Naive thymus-derived CD4-positive, alpha-beta T cell (primary cell): ENCODE data around the gene DTNB. TPM values are rescaled to one million over a fixed set of nuclear protein-coding genes. Genes with fewer than 3 reads are reported as not detected.

ENCODE experiments used
- ATAC-seq: fragments of 150-1000 bp; cut with Tn5 transposase; 2 replicates; pipeline ENCODE4 v1.10.0; 2021; ENCODE audit warnings: mild to moderate bottlenecking, moderate library complexity
- CTCF ChIA-PET: fragments of 350-600 bp; sonication (Branson Sonifier 250); formaldehyde crosslinking; loops from one replicate; lab custom pipeline; 2021; ENCODE audit warnings: antibody characterized with exemption; lab: Charles Lee
- POLR2A ChIA-PET: fragments of 350-600 bp; sonication (Branson Sonifier 250); formaldehyde crosslinking; loops from one replicate; lab custom pipeline; 2021; ENCODE audit warnings: antibody characterized with exemption, inconsistent platforms; lab: Charles Lee
- DNase-seq, 9 donors: peaks; one replicate each; pipeline versions ENCODE4 v3.0.0 to v3.0.0-alpha.2; 2020 to 2022; ENCODE audit warnings: mixed read lengths in 1 of 9
- H3K27ac ChIP-seq: one replicate; pipeline ENCODE4 v1.7.0; 2013; ENCODE audit warnings: mild to moderate bottlenecking, low read depth, low read length, moderate library complexity
- H3K27me3 ChIP-seq, 2 donors: one replicate each; pipeline ENCODE4 v1.7.0; 2013; ENCODE audit warnings: low read length in 2 of 2, mild to moderate bottlenecking in 2 of 2, moderate library complexity in 2 of 2; ENCODE audit not compliant: control insufficient read depth in 2 of 2, insufficient read depth in 2 of 2
- H3K36me3 ChIP-seq, 3 experiments: 1 replicate in 2 of 3; 2 replicates in 1 of 3; pipeline ENCODE4 v1.7.0; 2013; ENCODE audit warnings: low read length in 3 of 3, mild to moderate bottlenecking in 3 of 3, moderate library complexity in 1 of 3; ENCODE audit not compliant: insufficient read depth in 3 of 3, control insufficient read depth in 2 of 3
- H3K4me1 ChIP-seq, 2 donors: one replicate each; pipeline ENCODE4 v1.7.0; 2013; ENCODE audit warnings: low read length in 2 of 2, mild to moderate bottlenecking in 2 of 2, moderate library complexity in 1 of 2; ENCODE audit not compliant: control insufficient read depth in 2 of 2, insufficient read depth in 2 of 2
- H3K4me3 ChIP-seq: 2 replicates; pipeline ENCODE4 v1.7.0; 2013; ENCODE audit warnings: mild to moderate bottlenecking, low read length
- H3K9me3 ChIP-seq, 3 experiments: 1 replicate in 2 of 3; 2 replicates in 1 of 3; pipeline ENCODE4 v1.7.0; 2013; ENCODE audit warnings: low read length in 3 of 3; ENCODE audit not compliant: control insufficient read depth in 2 of 3
- H3K27ac Mint-ChIP-seq, 9 donors: one replicate each; pipeline ENCODE4 v1.8.0; 2020 to 2022; ENCODE audit warnings: mixed read lengths in 9 of 9, mild to moderate bottlenecking in 8 of 9, moderate library complexity in 5 of 9, inconsistent platforms in 2 of 9
- H3K27me3 Mint-ChIP-seq, 5 donors: one replicate each; pipeline ENCODE4 v1.8.0; 2021 to 2022; ENCODE audit warnings: mixed read lengths in 5 of 5, mild to moderate bottlenecking in 1 of 5
- H3K36me3 Mint-ChIP-seq, 5 donors: one replicate each; pipeline ENCODE4 v1.8.0; 2020 to 2022; ENCODE audit warnings: mixed read lengths in 5 of 5, mild to moderate bottlenecking in 3 of 5, inconsistent platforms in 1 of 5
- H3K4me1 Mint-ChIP-seq, 7 donors: one replicate each; pipeline ENCODE4 v1.8.0; 2020 to 2022; ENCODE audit warnings: mixed read lengths in 7 of 7, mild to moderate bottlenecking in 3 of 7, inconsistent platforms in 1 of 7
- H3K4me3 Mint-ChIP-seq, 10 donors: one replicate each; pipeline ENCODE4 v1.8.0; 2020 to 2022; ENCODE audit warnings: mild to moderate bottlenecking in 10 of 10, mixed read lengths in 10 of 10, moderate library complexity in 6 of 10, inconsistent platforms in 2 of 10
- H3K9me3 Mint-ChIP-seq, 11 donors: one replicate each; pipeline ENCODE4 v1.8.0; 2020 to 2022; ENCODE audit warnings: mixed read lengths in 11 of 11, mild to moderate bottlenecking in 4 of 11, inconsistent platforms in 1 of 11, moderate library complexity in 1 of 11
- intact Hi-C, 2 donors: fragments of 100-400 bp; cut with micrococcal nuclease; formaldehyde crosslinking; loops; one replicate each; pipeline ENCODE4 v1.15.1; 2023
- polyA plus RNA-seq, 2 donors: library from polyadenylated mRNA; unstranded; fragments of 300-500 nt; fragmentation: Illumina TruSeq; gene quantifications; one replicate each; pipeline ENCODE4 v1.2.3, GENCODE V29; 2021
- total RNA-seq, 6 experiments: library from RNA in 5 of 6; stranded (reverse) in 5 of 6; gene quantifications; 1 replicate in 5 of 6; 2 replicates in 1 of 6; pipeline ENCODE4 v1.2.3 and lab custom pipeline; 2021 to 2026

DTNB gene
- total and polyA plus RNA-seq, 7 experiments from 2014 or later = 17.0 to 56.2 (median 33.1) TPM

GRCh38 chr2:25375371-25375988 lies 297.9 kb downstream of the DTNB start:
- POLR2A ChIA-PET = interaction anchor here (0.7 to 3.1 kb wide), 9 partner anchors 14 to 102 kb away, joined by 3 to 35 read pairs (median 3); no protein-coding TSS in a partner anchor
- no peaks in the 10 kb centered on the region for H3K9me3 ChIP-seq
- Mint-ChIP-seq H3K9me3 (peaks cover 0 to 6% (median 0%) of the 10 kb centered on the region in 11 donors), H3K4me3 (peak overlapping the region in 1 of 10 donors; percentile 87), H3K36me3 (peaks cover 0 to 16% (median 0%) of the 10 kb centered on the region in 5 donors), H3K27me3 (no peaks in the 10 kb centered on the region), H3K4me1 (peaks cover 21 to 49% (median 33%) of the 10 kb centered on the region in 7 donors), H3K27ac (peak overlapping the region in 1 of 9 donors; percentile 49)
- no peak overlapping the region for H3K4me3 ChIP-seq
- intact Hi-C loops = loop anchor here (5.0 to 10.0 kb wide), 3 partner anchors 77 to 299 kb away; partner anchors contain the start of gene DTNB (in 1 of the 2)
- H3K27me3 ChIP-seq = no peaks in the 10 kb centered on the region
- CTCF ChIA-PET = interaction anchor here (0.8 to 3.4 kb wide), 17 partner anchors 10 to 209 kb away, joined by 3 to 34 read pairs (median 5); no protein-coding TSS in a partner anchor
- DNase-seq (peak in 1 of 9 donors; percentile 21), ATAC-seq (no peak)
- no peaks in the 10 kb centered on the region for H3K36me3 ChIP-seq
- H3K27ac ChIP-seq = no peak overlapping the region
- H3K4me1 ChIP-seq = peaks cover 28 to 31% of the 10 kb centered on the region in 2 donors

GRCh38 chr2:25374827-25375226 lies 298.6 kb downstream of the DTNB start:
- Mint-ChIP-seq H3K9me3 (peaks cover 0 to 3% (median 0%) of the 10 kb centered on the region in 11 donors), H3K36me3 (peaks cover 0 to 16% (median 0%) of the 10 kb centered on the region in 5 donors), H3K27me3 (no peaks in the 10 kb centered on the region), H3K4me3 (no peak overlapping the region), H3K27ac (no peak overlapping the region), H3K4me1 (peaks cover 21 to 48% (median 34%) of the 10 kb centered on the region in 7 donors)
- Histone ChIP-seq H3K27ac (no peak overlapping the region), H3K9me3 (no peaks in the 10 kb centered on the region), H3K27me3 (no peaks in the 10 kb centered on the region), H3K36me3 (no peaks in the 10 kb centered on the region), H3K4me3 (no peak overlapping the region), H3K4me1 (peaks cover 28 to 31% of the 10 kb centered on the region in 2 donors)
- intact Hi-C loops = loop anchor here (5.0 to 10.0 kb wide), 3 partner anchors 77 to 300 kb away; partner anchors contain the start of gene DTNB (in 1 of the 2)
- ATAC-seq (no peak), DNase-seq (peak in 1 of 9 donors; percentile 20)
- CTCF ChIA-PET = interaction anchor here (1.1 to 3.4 kb wide), 6 partner anchors 10 to 67 kb away, joined by 3 to 34 read pairs (median 12); no protein-coding TSS in a partner anchor
- POLR2A ChIA-PET = interaction anchor here (1.1 to 3.1 kb wide), 4 partner anchors 13 to 102 kb away, joined by 3 to 35 read pairs (median 4); no protein-coding TSS in a partner anchor

DNA sequence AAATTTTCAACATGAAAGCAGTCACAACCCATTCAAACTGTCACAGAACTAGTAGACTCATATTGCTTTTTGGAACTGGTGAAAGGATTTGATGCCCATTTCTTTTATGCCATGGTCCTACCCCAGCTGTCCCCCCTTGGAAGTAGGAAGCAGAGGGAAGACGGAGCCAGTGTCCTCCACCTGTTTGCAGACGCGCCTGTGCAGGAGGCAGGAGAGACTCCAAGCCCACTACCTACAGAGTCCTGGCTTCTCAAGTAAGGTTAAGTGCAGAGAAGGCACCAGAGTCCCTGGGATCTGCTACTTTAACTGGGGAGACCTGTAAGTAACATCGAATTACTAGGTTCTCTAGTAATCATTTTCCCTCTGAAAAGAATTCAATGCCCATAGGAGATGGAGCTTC lies 299.0 kb downstream of the DTNB start:
- H3K36me3 Mint-ChIP-seq = peaks cover 0 to 16% (median 0%) of the 10 kb centered on the region in 5 donors
- H3K27ac Mint-ChIP-seq = peak overlapping the region in 1 of 9 donors; percentile 51

DNA sequence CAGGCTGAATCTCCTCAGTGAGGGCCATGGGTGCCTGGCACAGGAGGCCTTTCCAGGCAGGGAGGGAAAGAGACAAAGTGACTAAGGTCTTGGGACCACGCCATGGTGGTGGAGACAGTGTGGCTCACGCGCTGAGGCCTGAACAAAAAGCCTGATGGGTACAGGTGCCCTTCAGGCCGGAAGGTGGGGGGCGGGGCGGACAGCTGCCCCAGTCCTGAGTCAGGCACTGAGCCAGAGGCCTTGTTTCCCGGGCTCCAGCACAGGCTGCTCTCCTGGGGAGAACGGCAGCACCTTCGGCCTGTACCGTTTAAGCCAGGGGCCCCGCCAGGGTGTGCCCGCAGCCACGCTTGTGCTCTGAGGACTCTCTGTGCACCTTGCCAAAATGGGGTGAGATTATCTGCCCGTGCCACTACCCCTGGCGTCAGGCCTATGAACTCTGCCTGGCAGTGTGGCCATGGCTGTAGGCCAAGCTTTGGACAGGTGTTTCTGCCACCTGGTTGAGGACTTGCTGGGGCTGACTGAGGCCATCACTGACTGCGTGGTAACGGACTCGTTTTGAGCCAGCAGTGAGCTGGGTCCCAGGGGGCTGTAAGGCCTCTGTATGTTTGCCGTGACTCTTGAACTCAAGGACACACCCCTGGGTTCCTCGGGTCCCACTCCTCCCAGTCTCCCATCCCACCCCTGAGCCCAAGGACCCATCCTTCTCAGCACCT lies 300.0 kb downstream of the DTNB start:
- Histone ChIP-seq H3K27ac (no peak overlapping the region), H3K4me3 (no peak overlapping the region), H3K9me3 (no peaks in the 10 kb centered on the region), H3K27me3 (no peaks in the 10 kb centered on the region), H3K36me3 (no peaks in the 10 kb centered on the region), H3K4me1 (peaks cover 22% of the 10 kb centered on the region in 2 donors)
- no peak overlapping the region for H3K4me3 Mint-ChIP-seq
- POLR2A ChIA-PET = interaction anchor here (1.1 to 3.4 kb wide), 2 partner anchors 11 to 31 kb away, joined by 4 to 13 read pairs; no protein-coding TSS in a partner anchor
- H3K27me3 Mint-ChIP-seq = no peaks in the 10 kb centered on the region
- no peaks in the 10 kb centered on the region for H3K9me3 Mint-ChIP-seq
- intact Hi-C loops = loop anchor here in 1 of 2 donors (10.0 kb wide), 1 partner anchor 301 kb away; the partner anchor contains the start of gene DTNB
- H3K36me3 Mint-ChIP-seq = peaks cover 0 to 10% (median 0%) of the 10 kb centered on the region in 5 donors
- CTCF ChIA-PET = interaction anchor here (1.8 kb wide), 1 partner anchor 11 kb away, joined by 7 read pairs; no protein-coding TSS in a partner anchor
- no peak overlapping the region for H3K27ac Mint-ChIP-seq
- ATAC-seq (no peak), DNase-seq (peak in 1 of 9 donors; percentile 19)
- peaks cover 17 to 34% (median 25%) of the 10 kb centered on the region in 7 donors for H3K4me1 Mint-ChIP-seq

More for the DNA sequence above, 299.0 kb downstream of the DTNB start:
- DNase-seq (peak in 1 of 9 donors; percentile 11), ATAC-seq (no peak)
- Histone ChIP-seq H3K27ac (no peak overlapping the region), H3K4me3 (no peak overlapping the region), H3K9me3 (no peaks in the 10 kb centered on the region), H3K4me1 (peaks cover 28 to 31% of the 10 kb centered on the region in 2 donors), H3K27me3 (no peaks in the 10 kb centered on the region), H3K36me3 (no peaks in the 10 kb centered on the region)
- POLR2A ChIA-PET = interaction anchor here (1.1 kb wide), 1 partner anchor 101 kb away, joined by 3 read pairs; no protein-coding TSS in a partner anchor
- no peaks in the 10 kb centered on the region for H3K9me3 Mint-ChIP-seq
- H3K27me3 Mint-ChIP-seq = no peaks in the 10 kb centered on the region
- intact Hi-C loops = loop anchor here in 1 of 2 donors (10.0 kb wide), 1 partner anchor 300 kb away; the partner anchor contains the start of gene DTNB
- CTCF ChIA-PET = interaction anchor here (1.8 kb wide), 1 partner anchor 12 kb away, joined by 7 read pairs; no protein-coding TSS in a partner anchor
- H3K4me3 Mint-ChIP-seq = no peak overlapping the region
- H3K4me1 Mint-ChIP-seq = peaks cover 21 to 43% (median 33%) of the 10 kb centered on the region in 7 donors

GRCh38 chr2:25372405-25373268 lies 300.7 kb downstream of the DTNB start:
- H3K27ac ChIP-seq = no peak overlapping the region
- Mint-ChIP-seq H3K4me3 (no peak overlapping the region), H3K27me3 (no peaks in the 10 kb centered on the region), H3K36me3 (peaks cover 0 to 8% (median 0%) of the 10 kb centered on the region in 5 donors), H3K27ac (no peak overlapping the region), H3K9me3 (no peaks in the 10 kb centered on the region), H3K4me1 (peaks cover 14 to 27% (median 19%) of the 10 kb centered on the region in 7 donors)
- ChIA-PET CTCF (no interaction called here), POLR2A (interaction anchor here (1.1 to 3.4 kb wide), 2 partner anchors 10 to 30 kb away, joined by 4 to 13 read pairs; no protein-coding TSS in a partner anchor)
- peaks cover 14 to 15% of the 10 kb centered on the region in 2 donors for H3K4me1 ChIP-seq
- H3K9me3 ChIP-seq = no peaks in the 10 kb centered on the region
- no peak for ATAC-seq
- H3K4me3 ChIP-seq = no peak overlapping the region
- H3K36me3 ChIP-seq = no peaks in the 10 kb centered on the region
- DNase-seq = peak in 1 of 9 donors; percentile 17
- intact Hi-C loops = loop anchor here in 1 of 2 donors (10.0 kb wide), 1 partner anchor 302 kb away; the partner anchor contains the start of gene DTNB
- H3K27me3 ChIP-seq = no peaks in the 10 kb centered on the region
